Epithelial cell of prostate (primary cell): ENCODE measurements around the gene SENP7.
A peak's percentile ranks its signal among the peaks of the same experiment; 100 is the strongest.
"Not testable (repeated sequence)": the region's sequence is repeated elsewhere in the genome, so short reads cannot be mapped to it uniquely, and the experiment has no call there.

Experiments
- DNase-seq: peaks from one replicate; pipeline ENCODE4 v3.0.0-alpha.2; 2011; ENCODE audit warnings: low read depth, low spot score
- H3K27ac ChIP-seq: fragments of 450-650 bp; 2 replicates; pipeline ENCODE4 v1.5.1; 2017; ENCODE audit warnings: mild to moderate bottlenecking

SENP7 gene

GRCh38 chr3:101512646-101513418, at the start of gene SENP7:
TSS of gene SENP7 (minus strand) at chr3:101513212. CDS start at chr3:101513130, 82 bp downstream.
- no peak for DNase-seq
- peak within 1 kb of the TSS; percentile 91 for H3K27ac ChIP-seq

GRCh38 chr3:101561630-101562328, 48.8 kb upstream of the SENP7 start, which contains the start of gene TRMT10C:
TSS of gene TRMT10C (plus strand) at chr3:101561868. CDS start at chr3:101564782, 2,914 bp downstream.
- peak; percentile 68 for DNase-seq
- peak within 1 kb of the TSS; percentile 69 for H3K27ac ChIP-seq

GRCh38 chr3:101556064-101556463, 43.1 kb upstream of the SENP7 start:
- no peak overlapping the region for H3K27ac ChIP-seq
- DNase-seq: no peak

GRCh38 chr3:101553381-101553780, 40.4 kb upstream of the SENP7 start:
- DNase-seq, H3K27ac ChIP-seq: not testable (repeated sequence)

GRCh38 chr3:101551359-101552081, 38.5 kb upstream of the SENP7 start:
- H3K27ac ChIP-seq, DNase-seq: not testable (repeated sequence)

- no peak overlapping the region for H3K27ac ChIP-seq
- no peak for DNase-seq
Measured at GRCh38 chr3:101549473-101549872, 36.5 kb upstream of the SENP7 start.

GRCh38 chr3:101548527-101549105, 35.6 kb upstream of the SENP7 start:
- DNase-seq: no peak
- H3K27ac ChIP-seq: no peak overlapping the region

GRCh38 chr3:101544161-101544850, 31.3 kb upstream of the SENP7 start:
- DNase-seq: no peak
- H3K27ac ChIP-seq: no peak overlapping the region

- H3K27ac ChIP-seq: no peak overlapping the region
- no peak for DNase-seq
Measured at GRCh38 chr3:101542957-101543356, 29.9 kb upstream of the SENP7 start.

GRCh38 chr3:101536955-101537354, 23.9 kb upstream of the SENP7 start:
- DNase-seq, H3K27ac ChIP-seq: not testable (repeated sequence)

- DNase-seq: no peak
Measured at GRCh38 chr3:101536266-101536665, 23.3 kb upstream of the SENP7 start.

GRCh38 chr3:101535221-101535620, 22.2 kb upstream of the SENP7 start:
- no peak for DNase-seq
- H3K27ac ChIP-seq: no peak overlapping the region

More at GRCh38 chr3:101536266-101536665, 23.3 kb upstream of the SENP7 start:
- H3K27ac ChIP-seq: no peak overlapping the region

- peak overlapping the region; percentile 24 for H3K27ac ChIP-seq
- no peak for DNase-seq
Measured at GRCh38 chr3:101533603-101533968, 20.6 kb upstream of the SENP7 start.

GRCh38 chr3:101532783-101533602, 20.0 kb upstream of the SENP7 start:
- H3K27ac ChIP-seq: peak overlapping the region; percentile 24
- no peak for DNase-seq

- H3K27ac ChIP-seq: no peak overlapping the region
- no peak for DNase-seq
Measured at GRCh38 chr3:101531473-101532086, 18.6 kb upstream of the SENP7 start.

GRCh38 chr3:101530686-101531047, 17.7 kb upstream of the SENP7 start:
- no peak for DNase-seq
- no peak overlapping the region for H3K27ac ChIP-seq

- H3K27ac ChIP-seq: no peak overlapping the region
- DNase-seq: no peak
Measured at GRCh38 chr3:101529816-101530685, 17.0 kb upstream of the SENP7 start.

- no peak for DNase-seq
- H3K27ac ChIP-seq: no peak overlapping the region
Measured at GRCh38 chr3:101527906-101528305, 14.9 kb upstream of the SENP7 start.
